Activated CD8-positive, alpha-beta memory T cell treated with anti-CD3 and anti-CD28 coated beads, Interleukin-2, amount 10 ng/mL, durations not matched to agents 7 days and 5 days (primary cell): ENCODE data around the gene FLT1. TPM values are rescaled to one million over a fixed set of nuclear protein-coding genes. Genes with fewer than 3 reads are reported as not detected.

ENCODE experiments used
- ATAC-seq: fragments of 150-1000 bp; cut with Tn5 transposase; one replicate; pipeline ENCODE4 v1.10.0; 2021; ENCODE audit warnings: moderate library complexity
- CTCF ChIA-PET: fragments of 350-600 bp; sonication (Branson Sonifier 250); formaldehyde crosslinking; loops from one replicate; lab custom pipeline; 2021; ENCODE audit warnings: antibody characterized with exemption; lab: Charles Lee
- DNase-seq: peaks from one replicate; pipeline ENCODE4 v3.0.0-alpha.2; 2020
- H3K27ac Mint-ChIP-seq: one replicate; pipeline ENCODE4 v1.8.0; 2021; ENCODE audit warnings: mild to moderate bottlenecking, mixed read lengths
- H3K27me3 Mint-ChIP-seq: one replicate; pipeline ENCODE4 v1.8.0; 2021; ENCODE audit warnings: mixed read lengths
- H3K36me3 Mint-ChIP-seq: one replicate; pipeline ENCODE4 v1.8.0; 2021; ENCODE audit warnings: mild to moderate bottlenecking, mixed read lengths
- H3K4me1 Mint-ChIP-seq: one replicate; pipeline ENCODE4 v1.8.0; 2021; ENCODE audit warnings: mixed read lengths
- H3K4me3 Mint-ChIP-seq: one replicate; pipeline ENCODE4 v1.8.0; 2021; ENCODE audit warnings: mild to moderate bottlenecking, moderate library complexity, mixed read lengths
- H3K9me3 Mint-ChIP-seq: one replicate; pipeline ENCODE4 v1.8.0; 2022; ENCODE audit warnings: low read depth, mixed read lengths
- total RNA-seq, 2 experiments: library from RNA; stranded (reverse); gene quantifications; one replicate each; pipeline ENCODE4 v1.2.3, GENCODE V29; 2021

Gene FLT1
- total RNA-seq, 2 experiments from 2014 or later, result 0.44 to 1.4 TPM

DNA sequence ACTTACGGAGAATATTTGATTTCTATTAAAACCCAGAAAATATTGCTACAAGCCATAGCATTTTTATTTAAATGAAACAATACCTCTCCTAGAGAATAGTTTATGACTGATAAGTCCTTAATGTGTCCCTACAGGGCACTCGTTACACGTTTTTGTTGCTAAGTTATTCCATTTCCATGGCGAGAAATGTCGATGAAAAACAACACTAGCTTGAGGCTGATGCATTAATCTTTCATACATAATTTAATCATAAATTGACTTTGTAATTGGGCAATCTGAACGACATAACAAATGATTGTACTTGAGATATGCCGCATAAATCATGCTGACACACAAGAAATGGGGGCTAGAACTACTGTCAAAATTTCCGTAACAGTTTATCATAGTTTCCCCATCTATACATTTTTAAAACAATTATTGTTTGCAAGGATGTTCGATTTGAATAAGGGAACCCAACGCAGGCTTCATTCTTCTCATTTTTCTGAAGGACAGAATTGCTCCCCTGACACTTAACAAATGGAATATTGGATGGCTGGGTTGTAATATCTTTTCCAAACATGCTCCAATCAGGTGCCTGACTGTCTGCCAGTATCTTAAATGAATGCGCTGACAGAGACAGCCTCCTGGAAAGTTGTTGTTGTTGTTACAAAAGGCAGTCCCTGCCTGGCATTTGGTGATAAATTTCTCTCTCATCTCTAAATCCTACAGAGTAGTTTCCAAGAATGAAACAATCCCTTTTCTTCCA lies 61.9 kb downstream of the FLT1 start:
- Mint-ChIP-seq H3K9me3 (no peaks in the 10 kb centered on the region), H3K27ac (no peak overlapping the region), H3K27me3 (peaks cover 15% of the 10 kb centered on the region), H3K36me3 (no peaks in the 10 kb centered on the region), H3K4me3 (no peak overlapping the region), H3K4me1 (no peaks in the 10 kb centered on the region)
- DNase-seq (no peak), ATAC-seq (no peak)
- CTCF ChIA-PET, result no interaction called here

- ATAC-seq (no peak), DNase-seq (no peak)
- Mint-ChIP-seq H3K27me3 (peaks cover 21% of the 10 kb centered on the region), H3K4me3 (no peak overlapping the region), H3K36me3 (no peaks in the 10 kb centered on the region), H3K4me1 (no peaks in the 10 kb centered on the region), H3K9me3 (no peaks in the 10 kb centered on the region), H3K27ac (no peak overlapping the region)
- CTCF ChIA-PET, result no interaction called here
Measured at GRCh38 chr13:28429685-28430290, 65.1 kb downstream of the FLT1 start.

DNA sequence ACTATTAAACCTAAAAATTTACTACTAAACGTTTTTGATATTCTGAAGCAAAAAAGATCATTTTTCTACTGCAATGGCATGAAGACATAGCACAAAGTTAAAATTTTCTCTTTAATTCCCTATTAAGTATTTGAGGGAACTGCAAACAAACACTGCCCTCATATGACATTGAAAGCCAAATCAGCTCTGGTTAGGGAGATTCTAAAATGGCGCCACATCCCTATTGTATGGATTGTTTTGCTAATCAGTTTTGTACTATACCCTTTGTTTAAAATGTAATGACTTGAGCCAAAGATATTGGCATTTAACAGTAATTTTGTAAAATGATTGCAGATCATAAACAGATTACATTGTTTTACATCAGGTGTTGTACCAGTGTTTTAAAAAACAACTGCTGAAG lies 65.8 kb downstream of the FLT1 start:
- no peaks in the 10 kb centered on the region for H3K36me3 Mint-ChIP-seq
- H3K27ac Mint-ChIP-seq, result no peak overlapping the region
- H3K27me3 Mint-ChIP-seq, result peaks cover 21% of the 10 kb centered on the region
- no peaks in the 10 kb centered on the region for H3K9me3 Mint-ChIP-seq
- no peak overlapping the region for H3K4me3 Mint-ChIP-seq
- CTCF ChIA-PET, result no interaction called here
- H3K4me1 Mint-ChIP-seq, result no peaks in the 10 kb centered on the region
- ATAC-seq, result no peak
- DNase-seq, result no peak

DNA sequence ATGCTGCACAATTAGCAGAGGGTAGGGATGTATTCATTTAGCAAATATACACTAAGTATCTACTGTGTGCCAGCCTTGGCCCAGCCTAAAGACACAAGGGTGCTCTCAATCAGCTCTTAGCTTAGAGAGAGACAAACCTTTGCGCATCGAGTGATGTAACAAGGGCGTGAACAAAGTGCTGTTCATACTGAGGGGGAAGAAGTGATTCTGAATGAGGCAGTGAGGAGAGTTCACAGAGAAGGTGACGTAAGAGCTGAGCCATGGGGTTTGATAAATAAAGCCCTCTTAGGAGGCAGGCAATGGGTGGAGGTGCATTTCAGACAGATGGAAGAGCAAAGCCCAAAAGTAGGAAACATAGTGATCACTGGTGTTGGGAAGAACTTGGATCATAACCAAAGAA lies 68.5 kb downstream of the FLT1 start:
- DNase-seq (no peak), ATAC-seq (no peak)
- CTCF ChIA-PET, result no interaction called here
- no peaks in the 10 kb centered on the region for H3K36me3 Mint-ChIP-seq
- H3K4me3 Mint-ChIP-seq, result no peak overlapping the region
- peaks cover 13% of the 10 kb centered on the region for H3K4me1 Mint-ChIP-seq
- no peak overlapping the region for H3K27ac Mint-ChIP-seq
- no peaks in the 10 kb centered on the region for H3K9me3 Mint-ChIP-seq
- H3K27me3 Mint-ChIP-seq, result peaks cover 34% of the 10 kb centered on the region

GRCh38 chr13:28425793-28426192 lies 69.1 kb downstream of the FLT1 start:
- no peaks in the 10 kb centered on the region for H3K9me3 Mint-ChIP-seq
- no peaks in the 10 kb centered on the region for H3K36me3 Mint-ChIP-seq
- peaks cover 13% of the 10 kb centered on the region for H3K4me1 Mint-ChIP-seq
- peaks cover 36% of the 10 kb centered on the region for H3K27me3 Mint-ChIP-seq
- no peak overlapping the region for H3K4me3 Mint-ChIP-seq
- CTCF ChIA-PET, result no interaction called here
- ATAC-seq (no peak), DNase-seq (no peak)
- no peak overlapping the region for H3K27ac Mint-ChIP-seq

DNA sequence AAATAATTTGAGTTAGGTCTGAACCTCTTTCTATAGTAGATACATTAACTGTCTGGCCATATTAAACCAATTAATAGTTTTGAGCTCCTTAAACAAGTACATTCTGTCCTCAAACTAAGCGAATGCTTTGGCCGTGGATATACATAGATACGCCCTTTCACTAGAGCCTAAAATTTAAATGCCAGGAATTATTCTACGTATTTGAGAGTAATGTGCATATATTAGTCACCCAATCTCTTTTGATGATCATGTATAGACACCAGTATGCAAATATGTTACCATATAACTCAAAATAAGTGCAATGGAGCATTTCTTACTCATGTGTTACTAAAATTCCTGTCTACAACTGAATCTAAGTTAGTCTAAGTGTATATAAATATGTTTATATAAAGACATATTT lies 70.4 kb downstream of the FLT1 start:
- Mint-ChIP-seq H3K4me1 (peaks cover 13% of the 10 kb centered on the region), H3K9me3 (no peaks in the 10 kb centered on the region), H3K27ac (no peak overlapping the region), H3K36me3 (no peaks in the 10 kb centered on the region), H3K27me3 (peaks cover 34% of the 10 kb centered on the region), H3K4me3 (no peak overlapping the region)
- DNase-seq (no peak), ATAC-seq (no peak)
- CTCF ChIA-PET, result no interaction called here

DNA sequence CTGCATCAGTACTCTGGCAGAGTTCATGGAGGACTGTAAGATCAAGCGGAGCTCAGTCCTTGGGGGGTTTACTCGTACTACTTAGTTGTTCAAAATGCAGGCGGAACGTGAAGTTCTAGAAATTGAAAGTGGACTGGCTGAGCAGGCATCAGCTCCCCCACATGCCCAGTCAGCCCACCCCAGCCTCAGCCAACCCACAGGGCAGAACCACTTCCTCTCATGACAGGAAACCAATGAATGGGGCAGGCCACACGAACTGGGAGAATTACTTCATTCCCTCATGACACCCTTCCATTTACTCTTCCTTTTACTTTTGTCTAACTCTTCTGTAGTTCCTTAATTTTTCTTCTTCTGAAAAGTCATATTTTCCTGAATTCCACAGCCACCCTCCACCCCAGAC lies 71.9 kb downstream of the FLT1 start:
- Mint-ChIP-seq H3K9me3 (no peaks in the 10 kb centered on the region), H3K27me3 (peaks cover 34% of the 10 kb centered on the region), H3K4me1 (peaks cover 13% of the 10 kb centered on the region), H3K27ac (no peak overlapping the region), H3K4me3 (no peak overlapping the region), H3K36me3 (no peaks in the 10 kb centered on the region)
- ATAC-seq (peak; percentile 42), DNase-seq (peak; percentile 72)
- CTCF ChIA-PET, result no interaction called here

DNA sequence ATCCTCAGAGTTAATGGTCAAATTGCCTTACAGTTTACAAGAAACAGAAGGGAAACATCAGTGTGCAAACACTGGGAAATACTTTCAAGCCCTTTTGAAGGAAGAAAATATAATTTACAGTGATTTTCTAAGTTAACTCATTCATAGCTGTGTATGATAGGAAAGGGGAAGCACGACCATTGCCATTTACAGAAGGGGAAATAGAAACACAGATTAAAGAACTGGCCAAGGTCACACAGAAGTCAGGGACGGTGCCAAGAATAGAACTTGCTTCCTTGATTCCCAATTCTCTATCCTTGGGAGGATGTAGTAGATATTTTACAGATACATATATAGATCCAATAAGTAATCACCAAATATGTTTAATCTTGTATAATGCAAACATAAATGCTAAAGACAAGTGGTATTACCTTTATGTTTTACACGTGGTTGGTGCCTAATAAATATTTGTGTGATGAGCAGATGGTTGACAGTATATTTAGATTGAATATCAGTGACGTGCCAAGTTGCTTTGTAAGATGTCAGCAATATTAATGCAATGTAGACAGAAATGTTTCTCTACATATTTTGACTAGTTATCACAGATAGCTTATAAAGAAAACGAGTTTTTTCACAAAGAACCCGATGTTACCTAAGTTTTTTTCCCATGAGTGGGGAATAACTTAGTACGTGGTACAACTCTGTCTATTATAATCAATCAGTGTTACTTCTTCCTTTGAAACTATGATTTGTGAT lies 73.1 kb downstream of the FLT1 start:
- no peaks in the 10 kb centered on the region for H3K9me3 Mint-ChIP-seq
- no peak for DNase-seq
- ATAC-seq, result no peak
- no peaks in the 10 kb centered on the region for H3K36me3 Mint-ChIP-seq
- CTCF ChIA-PET, result no interaction called here
- peaks cover 38% of the 10 kb centered on the region for H3K27me3 Mint-ChIP-seq
- H3K27ac Mint-ChIP-seq, result no peak overlapping the region
- no peak overlapping the region for H3K4me3 Mint-ChIP-seq
- peaks cover 13% of the 10 kb centered on the region for H3K4me1 Mint-ChIP-seq

DNA sequence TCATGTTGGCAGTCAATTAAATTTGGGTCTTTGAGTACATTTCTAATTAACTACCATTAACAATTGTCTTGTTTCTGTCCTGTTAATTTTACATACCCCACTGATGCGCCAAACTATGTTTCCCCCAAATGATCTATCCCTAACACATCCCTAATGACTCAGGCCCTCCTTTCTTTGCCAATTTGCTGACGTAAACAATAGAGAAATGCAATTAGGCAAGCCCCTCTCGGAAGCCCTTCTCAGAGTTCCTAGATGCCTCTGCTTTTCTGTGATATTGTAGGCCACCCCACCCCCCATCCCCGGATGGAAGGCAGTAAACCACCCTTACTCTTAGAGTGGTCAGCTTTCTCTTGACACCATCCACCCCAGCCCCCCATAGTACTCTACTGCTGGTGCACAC lies 74.2 kb downstream of the FLT1 start:
- H3K4me3 Mint-ChIP-seq, result no peak overlapping the region
- peaks cover 40% of the 10 kb centered on the region for H3K27me3 Mint-ChIP-seq
- DNase-seq, result no peak
- H3K4me1 Mint-ChIP-seq, result peaks cover 13% of the 10 kb centered on the region
- CTCF ChIA-PET, result no interaction called here
- ATAC-seq, result no peak
- no peaks in the 10 kb centered on the region for H3K36me3 Mint-ChIP-seq
- H3K9me3 Mint-ChIP-seq, result no peaks in the 10 kb centered on the region
- no peak overlapping the region for H3K27ac Mint-ChIP-seq

DNA sequence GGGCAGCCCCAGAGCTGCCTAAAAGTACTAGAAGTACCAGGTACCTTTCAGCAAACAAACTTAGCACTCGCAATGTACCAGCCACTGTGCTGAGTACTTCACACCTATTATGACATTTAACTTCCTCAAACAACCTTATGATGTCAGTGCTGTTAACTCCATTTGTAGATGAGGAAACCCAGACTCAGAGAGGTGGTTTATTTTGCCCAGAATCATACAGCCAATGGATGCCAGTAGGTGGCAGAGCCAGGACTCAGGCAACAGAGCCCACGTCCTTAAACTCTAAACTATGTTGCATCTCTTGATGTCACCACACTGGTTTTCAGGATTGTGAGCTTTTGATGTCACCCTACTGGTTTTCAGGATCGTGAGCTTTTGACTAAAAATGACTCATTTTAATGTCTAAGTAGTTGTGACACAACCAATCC lies 78.9 kb downstream of the FLT1 start:
- CTCF ChIA-PET, result no interaction called here
- no peak overlapping the region for H3K27ac Mint-ChIP-seq
- peaks cover 36% of the 10 kb centered on the region for H3K27me3 Mint-ChIP-seq
- no peaks in the 10 kb centered on the region for H3K36me3 Mint-ChIP-seq
- no peaks in the 10 kb centered on the region for H3K4me1 Mint-ChIP-seq
- ATAC-seq (no peak), DNase-seq (no peak)
- H3K4me3 Mint-ChIP-seq, result no peak overlapping the region
- no peaks in the 10 kb centered on the region for H3K9me3 Mint-ChIP-seq

DNA sequence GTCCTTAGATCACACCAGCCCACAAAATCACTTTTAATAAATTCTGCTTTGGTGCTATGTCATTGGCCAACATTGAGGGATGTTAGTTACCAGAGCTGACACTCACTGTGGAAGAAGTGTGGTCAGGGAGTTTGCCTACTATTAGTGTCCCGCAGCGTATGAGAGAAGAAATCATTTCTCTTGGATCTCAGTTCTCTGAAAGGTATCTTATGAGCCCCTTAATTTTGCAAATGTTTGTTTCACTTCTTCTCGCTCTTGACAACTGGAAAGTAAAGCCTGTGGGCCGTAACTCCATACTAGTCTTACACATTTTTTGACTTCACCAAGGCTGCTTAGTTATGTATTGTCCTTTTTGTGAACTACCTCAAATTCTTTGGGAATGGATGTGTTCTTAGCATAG lies 80.9 kb downstream of the FLT1 start:
- H3K36me3 Mint-ChIP-seq, result no peaks in the 10 kb centered on the region
- ATAC-seq, result no peak
- no peaks in the 10 kb centered on the region for H3K4me1 Mint-ChIP-seq
- H3K27ac Mint-ChIP-seq, result no peak overlapping the region
- no peak for DNase-seq
- peaks cover 42% of the 10 kb centered on the region for H3K27me3 Mint-ChIP-seq
- no peaks in the 10 kb centered on the region for H3K9me3 Mint-ChIP-seq
- CTCF ChIA-PET, result interaction anchor here (0.5 kb wide), 1 partner anchor 223 kb away, joined by 3 read pairs; no protein-coding TSS in a partner anchor
- H3K4me3 Mint-ChIP-seq, result no peak overlapping the region

DNA sequence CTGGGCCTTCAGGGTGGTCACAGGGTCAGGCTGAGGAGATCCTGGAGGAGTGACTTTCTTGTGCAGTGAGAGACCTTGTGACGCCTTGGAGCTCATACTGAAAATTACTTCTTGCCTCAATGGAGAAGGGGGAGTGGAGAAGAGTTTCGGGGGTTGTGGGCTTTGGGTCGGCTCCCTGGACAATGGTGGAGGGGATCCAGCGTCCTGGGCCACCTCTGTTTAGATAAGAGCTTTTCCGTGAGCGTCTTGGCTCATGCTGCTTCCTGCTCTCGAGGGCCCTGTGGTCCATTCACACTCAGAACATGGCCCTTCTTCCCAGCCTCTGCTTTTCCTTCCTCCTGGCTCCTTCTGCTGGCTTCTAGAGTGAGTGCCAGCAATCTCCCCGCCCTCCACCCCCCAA lies 81.9 kb downstream of the FLT1 start:
- CTCF ChIA-PET, result no interaction called here
- Mint-ChIP-seq H3K4me1 (peaks cover 2% of the 10 kb centered on the region), H3K27me3 (peaks cover 41% of the 10 kb centered on the region)

GRCh38 chr13:28411831-28412353 lies 83.0 kb downstream of the FLT1 start:
- H3K36me3 Mint-ChIP-seq, result no peaks in the 10 kb centered on the region

More for the DNA sequence above, 81.9 kb downstream of the FLT1 start:
- no peaks in the 10 kb centered on the region for H3K9me3 Mint-ChIP-seq
- no peak overlapping the region for H3K4me3 Mint-ChIP-seq
- no peak for DNase-seq
- no peaks in the 10 kb centered on the region for H3K36me3 Mint-ChIP-seq
- no peak overlapping the region for H3K27ac Mint-ChIP-seq
- ATAC-seq, result no peak

More at GRCh38 chr13:28411831-28412353, 83.0 kb downstream of the FLT1 start:
- Mint-ChIP-seq H3K4me1 (peaks cover 2% of the 10 kb centered on the region), H3K27ac (no peak overlapping the region), H3K27me3 (peaks cover 36% of the 10 kb centered on the region), H3K9me3 (no peaks in the 10 kb centered on the region), H3K4me3 (no peak overlapping the region)
- CTCF ChIA-PET, result no interaction called here
- no peak for ATAC-seq
- DNase-seq, result no peak
